ENCODE results near the gene TRIB2. TPM values are rescaled to one million over a fixed set of nuclear protein-coding genes. Genes with fewer than 3 reads are reported as not detected.

The TRIB2 gene
- polyA plus RNA-seq, 2 of the 4 experiments (the other 2 are of a cell fraction), result 0.17 to 0.32 TPM

DNA sequence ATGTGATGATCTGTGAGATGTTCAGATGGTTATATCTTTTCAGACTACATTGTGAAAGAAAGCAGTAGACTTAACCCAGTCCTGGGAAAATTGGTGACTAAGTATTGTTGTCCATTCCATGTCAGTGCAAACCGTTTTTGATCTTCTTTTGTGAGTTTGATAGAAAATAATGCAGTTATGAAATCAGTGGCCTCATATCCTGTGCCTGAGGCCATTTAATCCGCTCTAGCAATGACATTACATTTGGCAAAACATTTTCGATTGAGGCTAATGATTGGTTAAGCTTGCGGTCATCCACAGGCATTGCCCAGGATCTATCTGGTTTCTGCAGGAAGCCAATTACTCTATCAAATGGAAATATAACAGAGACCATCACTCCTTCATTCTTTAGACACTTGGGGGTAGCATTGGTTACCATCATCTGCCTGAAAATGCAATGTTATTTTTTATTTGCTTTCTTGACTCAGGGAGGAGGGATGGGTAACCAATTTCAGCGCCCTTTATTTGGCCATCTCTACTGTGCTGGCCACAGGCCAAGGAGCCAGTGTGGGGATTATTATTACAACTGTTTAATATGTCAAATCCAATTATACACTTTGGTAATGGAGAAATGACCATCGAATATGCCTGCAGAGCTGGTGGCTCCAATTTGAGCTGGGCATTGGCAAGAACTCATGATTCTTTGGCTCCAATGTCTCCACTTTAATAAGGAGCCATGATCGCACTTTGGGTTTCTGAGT is 33.6 kb downstream of the TRIB2 start:
- ChIA-PET POLR2A (no interaction called here), CTCF (no interaction called here)
- FAIRE-seq (no peak), DNase-seq (ENCODE audit: low read depth in 1 of 2, low spot score in 1 of 2) (no peak), ATAC-seq (no peak)
- Histone ChIP-seq H3K9me3 (no peaks in the 10 kb centered on the region), H3K4me3 (no peak overlapping the region), H3K27ac (no peak overlapping the region), H3K4me2 (no peak overlapping the region), H3K4me1 (no peaks in the 10 kb centered on the region)
- no peak for TF ChIP-seq ESRRA (IDR thresholded peaks at IDR 0.05; ENCODE audit: borderline replicate concordance, low read length)
- 10% methylated on average over 7 of the region's 7 CpGs for WGBS (ENCODE audit: missing lambda C conversion rate)

DNA sequence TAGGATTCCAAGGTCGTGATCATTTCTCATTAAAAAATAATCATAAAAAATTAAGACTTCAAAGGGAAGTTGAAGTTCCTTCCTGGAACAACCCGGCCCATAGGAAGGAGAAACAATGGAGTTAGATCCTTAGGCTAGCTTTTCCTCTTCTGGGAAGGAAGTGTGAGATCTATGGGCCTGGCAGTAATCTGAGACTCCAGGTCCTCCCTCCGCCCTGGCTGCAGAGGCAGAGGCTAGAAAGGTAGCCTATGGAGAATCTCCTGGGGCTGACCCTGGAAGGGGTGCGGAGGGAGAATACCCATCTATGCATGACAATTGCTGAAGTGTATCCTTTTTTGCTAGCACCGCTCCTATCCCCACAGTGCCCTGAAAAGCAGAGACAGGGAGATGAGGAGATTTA is 37.9 kb downstream of the TRIB2 start:
- Histone ChIP-seq H3K9me3 (no peaks in the 10 kb centered on the region), H3K4me3 (no peak overlapping the region), H3K4me1 (no peaks in the 10 kb centered on the region), H3K4me2 (no peak overlapping the region), H3K27ac (no peak overlapping the region)
- 11% methylated on average over 5 of the region's 5 CpGs for WGBS (ENCODE audit: missing lambda C conversion rate)
- ChIA-PET CTCF (interaction anchor here (1.3 kb wide), 1 partner anchor 11 kb away, joined by 4 read pairs; no protein-coding TSS in a partner anchor), POLR2A (no interaction called here)
- TF ChIP-seq SREBF2 (IDR thresholded peaks at IDR 0.05) (no peak), EHMT2 (IDR thresholded peaks at IDR 0.05; ENCODE audit: low read depth) (no peak)
- FAIRE-seq (no peak), DNase-seq (ENCODE audit: low read depth in 1 of 2, low spot score in 1 of 2) (no peak), ATAC-seq (no peak)

DNA sequence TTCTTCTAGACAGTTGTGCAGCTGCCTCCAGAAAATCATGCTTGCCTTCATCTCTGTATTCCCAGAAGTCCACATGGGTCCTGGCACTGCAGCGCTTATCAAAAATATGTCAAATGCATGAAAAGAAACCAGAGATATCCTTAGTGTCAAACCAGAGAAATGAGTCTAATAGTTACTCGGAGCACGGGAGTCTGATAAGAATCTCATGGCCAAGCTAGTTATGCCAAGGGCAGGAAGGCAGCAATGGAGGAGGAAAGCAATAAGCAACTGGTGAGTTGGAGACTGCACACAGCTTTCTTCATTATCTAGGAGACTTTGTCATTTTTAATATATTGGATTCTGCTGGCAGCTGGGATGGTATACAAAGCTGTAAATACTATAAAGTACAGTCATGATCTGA is 38.6 kb downstream of the TRIB2 start:
- H3K4me2 ChIP-seq, result no peak overlapping the region
- no peaks in the 10 kb centered on the region for H3K9me3 ChIP-seq
- WGBS (ENCODE audit: missing lambda C conversion rate), result 7% methylated on average over 3 of the region's 3 CpGs
- POLR2A ChIA-PET, result no interaction called here
- no peak for ATAC-seq
- no peak for FAIRE-seq
- CTCF ChIA-PET, result no interaction called here
- no peak for DNase-seq (ENCODE audit: low read depth in 1 of 2, low spot score in 1 of 2)
- TF ChIP-seq TFCP2L1 (CRISPR knock-in tag; IDR thresholded peaks at IDR 0.05) (no peak), JUNB (IDR thresholded peaks at IDR 0.05) (no peak), HOXA7 (CRISPR knock-in tag; IDR thresholded peaks at IDR 0.05) (no peak), SREBF2 (IDR thresholded peaks at IDR 0.05) (no peak), MYC (IDR thresholded peaks at IDR 0.05; ENCODE audit: borderline replicate concordance, low read length) (no peak), CHD2 (IDR thresholded peaks at IDR 0.05; ENCODE audit: low read length, partially characterized antibody) (no peak), FOXS1 (CRISPR knock-in tag; IDR thresholded peaks at IDR 0.05) (no peak), NR3C1 (IDR thresholded peaks at IDR 0.05) (no peak), HDAC2 (IDR thresholded peaks at IDR 0.05) (no peak), CBX2 (IDR thresholded peaks at IDR 0.05; ENCODE audit: borderline replicate concordance, low read depth) (no peak), ZC3H11A (IDR thresholded peaks at IDR 0.05) (no peak), NFE2L2 (conservative IDR thresholded peaks at IDR 0.05; ENCODE audit: low read length) (no peak), HOXB5 (CRISPR knock-in tag; IDR thresholded peaks at IDR 0.05) (no peak), CEBPB (IDR thresholded peaks at IDR 0.05) (no peak), FOSB (CRISPR knock-in tag; IDR thresholded peaks at IDR 0.05) (no peak), POLR2AphosphoS2 (conservative IDR thresholded peaks at IDR 0.05; ENCODE audit: low read length) (no peak), EHF (CRISPR knock-in tag; IDR thresholded peaks at IDR 0.05) (no peak), HOXB13 (CRISPR knock-in tag; IDR thresholded peaks at IDR 0.05; ENCODE audit: low read depth) (no peak)
- TF ChIP-seq, protein P1, sequence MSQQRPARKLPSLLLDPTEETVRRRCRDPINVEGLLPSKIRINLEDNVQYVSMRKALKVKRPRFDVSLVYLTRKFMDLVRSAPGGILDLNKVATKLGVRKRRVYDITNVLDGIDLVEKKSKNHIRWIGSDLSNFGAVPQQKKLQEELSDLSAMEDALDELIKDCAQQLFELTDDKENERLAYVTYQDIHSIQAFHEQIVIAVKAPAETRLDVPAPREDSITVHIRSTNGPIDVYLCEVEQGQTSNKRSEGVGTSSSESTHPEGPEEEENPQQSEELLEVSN (IDR thresholded peaks at IDR 0.05; ENCODE audit: borderline replicate concordance, low read depth), result no peak
- H3K27ac ChIP-seq, result no peak overlapping the region
- no peaks in the 10 kb centered on the region for H3K4me1 ChIP-seq
- H3K4me3 ChIP-seq, result no peak overlapping the region

- no peak overlapping the region for H3K27ac ChIP-seq
- H3K4me1 ChIP-seq, result no peaks in the 10 kb centered on the region
- POLR2A ChIA-PET, result no interaction called here
- 3% methylated on average over 4 of the region's 4 CpGs for WGBS (ENCODE audit: missing lambda C conversion rate)
- H3K4me2 ChIP-seq, result no peak overlapping the region
- no peak for FAIRE-seq
- TF ChIP-seq RFX5 (IDR thresholded peaks at IDR 0.05) (no peak), RAD21 (conservative IDR thresholded peaks at IDR 0.05 in 1 of 2, IDR thresholded peaks at IDR 0.05 in 1 of 2) (no peak), CHD2 (IDR thresholded peaks at IDR 0.05; ENCODE audit: low read length, partially characterized antibody) (no peak), CBX8 (IDR thresholded peaks at IDR 0.05) (no peak), GATA3 (IDR thresholded peaks at IDR 0.05; ENCODE audit: borderline replicate concordance) (no peak), JUNB (IDR thresholded peaks at IDR 0.05) (no peak), TFCP2L1 (CRISPR knock-in tag; IDR thresholded peaks at IDR 0.05) (no peak), NFE2L2 (conservative IDR thresholded peaks at IDR 0.05; ENCODE audit: low read length) (no peak), MAX (IDR thresholded peaks at IDR 0.05) (no peak), FOSB (CRISPR knock-in tag; IDR thresholded peaks at IDR 0.05) (no peak), CBX2 (IDR thresholded peaks at IDR 0.05; ENCODE audit: borderline replicate concordance, low read depth) (no peak), TP53 (CRISPR knock-in tag; IDR thresholded peaks at IDR 0.05) (no peak), MYC (IDR thresholded peaks at IDR 0.05; ENCODE audit: borderline replicate concordance, low read length) (no peak)
- TF ChIP-seq, protein P2, sequence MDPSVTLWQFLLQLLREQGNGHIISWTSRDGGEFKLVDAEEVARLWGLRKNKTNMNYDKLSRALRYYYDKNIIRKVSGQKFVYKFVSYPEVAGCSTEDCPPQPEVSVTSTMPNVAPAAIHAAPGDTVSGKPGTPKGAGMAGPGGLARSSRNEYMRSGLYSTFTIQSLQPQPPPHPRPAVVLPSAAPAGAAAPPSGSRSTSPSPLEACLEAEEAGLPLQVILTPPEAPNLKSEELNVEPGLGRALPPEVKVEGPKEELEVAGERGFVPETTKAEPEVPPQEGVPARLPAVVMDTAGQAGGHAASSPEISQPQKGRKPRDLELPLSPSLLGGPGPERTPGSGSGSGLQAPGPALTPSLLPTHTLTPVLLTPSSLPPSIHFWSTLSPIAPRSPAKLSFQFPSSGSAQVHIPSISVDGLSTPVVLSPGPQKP (IDR thresholded peaks at IDR 0.05; ENCODE audit: low read depth, low read length), result no peak
- TF ChIP-seq, protein P3, sequence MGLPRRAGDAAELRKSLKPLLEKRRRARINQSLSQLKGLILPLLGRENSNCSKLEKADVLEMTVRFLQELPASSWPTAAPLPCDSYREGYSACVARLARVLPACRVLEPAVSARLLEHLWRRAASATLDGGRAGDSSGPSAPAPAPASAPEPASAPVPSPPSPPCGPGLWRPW (IDR thresholded peaks at IDR 0.05), result no peak
- TF ChIP-seq, protein P4, sequence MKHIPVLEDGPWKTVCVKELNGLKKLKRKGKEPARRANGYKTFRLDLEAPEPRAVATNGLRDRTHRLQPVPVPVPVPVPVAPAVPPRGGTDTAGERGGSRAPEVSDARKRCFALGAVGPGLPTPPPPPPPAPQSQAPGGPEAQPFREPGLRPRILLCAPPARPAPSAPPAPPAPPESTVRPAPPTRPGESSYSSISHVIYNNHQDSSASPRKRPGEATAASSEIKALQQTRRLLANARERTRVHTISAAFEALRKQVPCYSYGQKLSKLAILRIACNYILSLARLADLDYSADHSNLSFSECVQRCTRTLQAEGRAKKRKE (CRISPR knock-in tag; IDR thresholded peaks at IDR 0.05; ENCODE audit: low read depth), result no peak
- CTCF ChIA-PET, result no interaction called here
- no peaks in the 10 kb centered on the region for H3K9me3 ChIP-seq
- no peak for ATAC-seq
- no peak overlapping the region for H3K4me3 ChIP-seq
- no peak for DNase-seq (ENCODE audit: low read depth in 1 of 2, low spot score in 1 of 2)
These were observed 42.5 kb downstream of the TRIB2 start for GRCh38 chr2:12759248-12759647.

Measured in A549 (cell line).